Fibroblast of lung (primary cell): ENCODE measurements around the gene FOXI1. TPM values are rescaled to one million over a fixed set of nuclear protein-coding genes. Genes with fewer than 3 reads are reported as not detected.

Source experiments
- DNase-seq, 2 donors: peaks; one replicate each; pipeline versions ENCODE4 v3.0.0 to v3.0.0-alpha.2; 2010; ENCODE audit warnings: low read depth in 2 of 2
- H2AFZ ChIP-seq: 2 replicates; pipeline ENCODE4 v1.5.1; 2012; ENCODE audit warnings: low read length, control low read depth, inconsistent platforms
- H3K27ac ChIP-seq: 2 replicates; pipeline ENCODE4 v1.5.1; 2011; ENCODE audit warnings: low read length, control low read depth; ENCODE audit not compliant: insufficient read depth
- H3K27me3 ChIP-seq: 2 replicates; pipeline ENCODE4 v1.5.1; 2011; ENCODE audit warnings: mild to moderate bottlenecking, low read length; ENCODE audit not compliant: control insufficient read depth, insufficient read depth
- H3K36me3 ChIP-seq: 2 replicates; pipeline ENCODE4 v1.5.1; 2011; ENCODE audit warnings: low read length; ENCODE audit not compliant: control insufficient read depth, insufficient read depth
- H3K4me1 ChIP-seq: 2 replicates; pipeline ENCODE4 v1.5.1; 2011; ENCODE audit warnings: low read length; ENCODE audit not compliant: control insufficient read depth, insufficient read depth; ENCODE audit errors: extremely low read depth
- H3K4me2 ChIP-seq: 2 replicates; pipeline ENCODE4 v1.5.1; 2011; ENCODE audit warnings: low read length, control low read depth; ENCODE audit not compliant: insufficient read depth; ENCODE audit errors: extremely low read depth
- H3K4me3 ChIP-seq, 4 experiments: fragments of 200-600 bp in 1 of 4; sonication (generic) in 1 of 4; replicated peaks in 1 of 4; 2 replicates each; pipeline ENCODE4 v1.5.1; 2011 to 2016; ENCODE audit warnings: low read length in 4 of 4, low read depth in 3 of 4, mild to moderate bottlenecking in 3 of 4, control low read depth in 2 of 4, inconsistent platforms in 1 of 4, mixed read lengths in 1 of 4; ENCODE audit not compliant: insufficient read depth in 1 of 4; ENCODE audit errors: control extremely low read depth in 1 of 4
- H3K79me2 ChIP-seq: 2 replicates; pipeline ENCODE4 v1.5.1; 2012; ENCODE audit warnings: mild to moderate bottlenecking, low read length, inconsistent platforms; ENCODE audit not compliant: control insufficient read depth, insufficient read depth
- H3K9ac ChIP-seq: 2 replicates; pipeline ENCODE4 v1.5.1; 2011; ENCODE audit warnings: mild to moderate bottlenecking, low read length, control low read depth; ENCODE audit not compliant: insufficient read depth
- H3K9me3 ChIP-seq: 2 replicates; pipeline ENCODE4 v1.5.1; 2012; ENCODE audit warnings: low read depth, low read length; ENCODE audit not compliant: control insufficient read depth, insufficient read depth
- H4K20me1 ChIP-seq: 2 replicates; pipeline ENCODE4 v1.5.1; 2011; ENCODE audit warnings: low read length; ENCODE audit not compliant: control insufficient read depth, insufficient read depth; ENCODE audit errors: extremely low read depth
- CTCF ChIP-seq, 2 donors: IDR thresholded peaks in 1 of 2; conservative IDR thresholded peaks in 1 of 2; 1 replicate in 1 of 2; 2 replicates in 1 of 2; pipeline ENCODE4 v1.5.1; 2011 to 2012; ENCODE audit warnings: low read length in 2 of 2, control low read depth in 1 of 2, inconsistent platforms in 1 of 2, low read depth in 1 of 2, mild to moderate bottlenecking in 1 of 2
- EZH2 ChIP-seq: IDR thresholded peaks from 2 replicates; pipeline ENCODE4 v1.5.1; 2012; ENCODE audit warnings: low read length, control low read depth, mild to moderate bottlenecking; ENCODE audit errors: missing control alignments
- polyA plus RNA-seq, 2 donors: library from polyadenylated mRNA; depleted of rRNA in 1 of 2; stranded (reverse) in 1 of 2; unstranded in 1 of 2; fragments of >200 nt; gene quantifications; 2 replicates each; pipeline ENCODE4 v1.2.1, GENCODE V29; 2011 to 2012; ENCODE audit warnings: missing spikeins in 1 of 2
- total RNA-seq: library from RNA; depleted of rRNA; stranded (reverse); fragments of >200 nt; gene quantifications from 2 replicates; pipeline ENCODE4 v1.2.1, GENCODE V29; 2014

Gene FOXI1
- total and polyA plus RNA-seq, 2 donors (not counting 1 experiment from before 2014, with no cell fraction given): not detected

GRCh38 chr5:170154297-170154696, 48.6 kb downstream of the FOXI1 start:
- H3K79me2 ChIP-seq: no peaks in the 10 kb centered on the region
- no peaks in the 10 kb centered on the region for H4K20me1 ChIP-seq
- no peak overlapping the region for H3K4me3 ChIP-seq
- H3K27ac ChIP-seq: no peak overlapping the region
- no peak overlapping the region for H3K9ac ChIP-seq
- no peaks in the 10 kb centered on the region for H3K9me3 ChIP-seq
- no peaks in the 10 kb centered on the region for H3K36me3 ChIP-seq
- H3K4me2 ChIP-seq: no peak overlapping the region
- H2AFZ ChIP-seq: no peak overlapping the region
- DNase-seq: no peak
- TF ChIP-seq CTCF (conservative IDR thresholded peaks at IDR 0.05 in 1 of 2, IDR thresholded peaks at IDR 0.05 in 1 of 2; ENCODE audit: low read depth in 1 of 2, low read length in 2 of 2): no peak
- TF ChIP-seq EZH2: no peak
- no peaks in the 10 kb centered on the region for H3K4me1 ChIP-seq
- H3K27me3 ChIP-seq: no peaks in the 10 kb centered on the region

DNA sequence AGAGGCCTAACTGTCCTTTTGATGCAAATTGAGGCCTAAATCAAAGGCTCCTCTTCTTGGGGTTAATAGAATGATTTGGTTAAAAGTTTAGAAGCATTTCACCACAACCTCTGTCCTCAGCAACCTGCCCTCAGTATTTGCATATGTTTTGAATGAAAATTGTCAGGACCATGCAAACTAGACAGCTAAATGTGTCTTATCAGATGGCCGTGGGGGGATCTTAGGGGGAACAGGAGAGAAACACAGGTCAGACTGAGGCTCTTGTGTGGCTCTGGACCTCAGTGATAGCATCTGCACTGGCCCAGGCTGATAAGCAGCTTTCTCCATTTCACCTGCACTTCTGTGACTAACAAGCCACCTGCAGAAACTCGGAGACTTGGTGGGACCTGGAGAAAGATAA, 49.0 kb downstream of the FOXI1 start:
- H4K20me1 ChIP-seq: no peaks in the 10 kb centered on the region
- TF ChIP-seq CTCF (conservative IDR thresholded peaks at IDR 0.05 in 1 of 2, IDR thresholded peaks at IDR 0.05 in 1 of 2; ENCODE audit: low read depth in 1 of 2, low read length in 2 of 2): no peak
- TF ChIP-seq EZH2: no peak
- no peaks in the 10 kb centered on the region for H3K79me2 ChIP-seq

DNA sequence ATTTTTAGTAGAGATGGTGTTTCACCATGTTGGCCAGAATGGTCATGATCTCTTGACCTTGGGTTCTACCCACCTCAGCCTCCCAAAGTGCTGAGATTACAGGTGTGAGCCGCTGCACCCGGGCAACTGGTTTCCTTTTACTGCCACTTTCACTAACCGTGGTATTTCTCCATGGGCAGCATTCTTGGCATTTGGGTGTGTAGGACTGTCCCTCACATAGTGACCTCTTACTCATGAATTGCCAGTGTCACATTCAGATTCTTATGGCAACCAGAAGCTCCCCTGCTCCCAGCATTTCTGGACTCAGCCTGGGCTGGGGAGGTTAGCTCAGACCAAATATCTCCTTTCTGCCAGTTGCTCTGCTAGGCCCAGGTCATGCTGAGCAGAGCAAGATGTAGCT, 50.1 kb downstream of the FOXI1 start:
- Histone ChIP-seq H3K9ac (no peak overlapping the region), H3K4me2 (no peak overlapping the region), H3K9me3 (no peaks in the 10 kb centered on the region), H3K27ac (no peak overlapping the region), H3K36me3 (no peaks in the 10 kb centered on the region), H2AFZ (no peak overlapping the region), H3K27me3 (no peaks in the 10 kb centered on the region), H3K4me1 (no peaks in the 10 kb centered on the region), H3K79me2 (no peaks in the 10 kb centered on the region), H4K20me1 (no peaks in the 10 kb centered on the region), H3K4me3 (no peak overlapping the region)
- TF ChIP-seq EZH2: no peak
- DNase-seq: no peak

More for the DNA sequence above, 49.0 kb downstream of the FOXI1 start:
- no peak overlapping the region for H2AFZ ChIP-seq
- no peak overlapping the region for H3K4me3 ChIP-seq
- H3K9ac ChIP-seq: no peak overlapping the region
- H3K27ac ChIP-seq: no peak overlapping the region
- no peak for DNase-seq
- no peak overlapping the region for H3K4me2 ChIP-seq
- H3K36me3 ChIP-seq: no peaks in the 10 kb centered on the region
- H3K9me3 ChIP-seq: no peaks in the 10 kb centered on the region
- H3K4me1 ChIP-seq: no peaks in the 10 kb centered on the region
- no peaks in the 10 kb centered on the region for H3K27me3 ChIP-seq
